Measurements from ENCODE around the gene ROR2.
"Not testable (repeated sequence)": the region's sequence is repeated elsewhere in the genome, so short reads cannot be mapped to it uniquely, and the experiment has no call there.

The ROR2 gene

DNA sequence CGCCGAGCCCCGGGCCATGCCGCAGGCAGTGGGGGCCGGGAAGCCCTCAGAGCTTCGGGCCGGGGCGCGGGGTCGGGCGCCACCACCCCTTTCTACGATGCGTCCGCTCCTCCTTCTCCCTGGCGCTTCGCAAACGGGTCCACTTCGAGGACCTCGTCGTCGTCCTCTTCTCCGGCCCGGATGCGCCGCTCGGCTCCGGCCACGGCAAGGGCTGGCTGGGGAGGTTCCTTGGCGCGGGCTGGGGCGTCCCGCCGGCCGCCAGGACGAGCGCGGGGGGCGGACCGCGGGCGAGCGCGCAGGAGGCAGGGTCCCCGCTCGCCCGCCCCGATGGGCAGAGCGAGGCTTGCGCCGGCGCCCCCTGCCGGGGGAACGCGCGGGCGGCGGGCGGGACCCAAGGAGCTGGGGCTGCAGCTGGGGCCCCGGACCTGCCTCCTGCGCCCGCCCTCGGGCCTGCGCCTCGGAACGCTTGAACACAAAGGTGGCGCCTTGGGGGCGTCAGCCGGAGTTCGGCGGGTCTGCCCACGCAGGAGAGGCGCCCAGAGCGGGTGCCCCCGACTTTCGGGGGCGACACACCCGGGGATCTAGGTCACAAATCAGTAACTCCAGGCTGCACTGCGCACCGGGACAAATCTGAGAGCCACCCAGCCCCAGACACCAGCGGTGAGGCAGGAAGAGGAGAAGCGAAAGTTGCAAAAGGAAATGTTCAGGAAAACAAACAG, at the start of gene ROR2:
Gene ROR2, minus strand, starts transcription at position 283 of the 719 bp plus-strand sequence.
- DNase-seq = peak; percentile 77 to 86
- TF ChIP-seq GATA1 (IDR thresholded peaks at IDR 0.05; ENCODE audit: low read depth, low read length) (no peak), POLR2A (IDR thresholded peaks at IDR 0.05; ENCODE audit: low read length) (no peak)

- peak; percentile 20 to 49 for DNase-seq
- TF ChIP-seq GATA1 (IDR thresholded peaks at IDR 0.05; ENCODE audit: low read depth, low read length) = no peak
- TF ChIP-seq POLR2A (IDR thresholded peaks at IDR 0.05; ENCODE audit: low read length) = no peak
Observed at GRCh38 chr9:91995000-91995655, 45.1 kb upstream of the ROR2 start.

- peak in 1 of 2 experiments; percentile 19 for DNase-seq
- TF ChIP-seq POLR2A (IDR thresholded peaks at IDR 0.05; ENCODE audit: low read length) (no peak), GATA1 (IDR thresholded peaks at IDR 0.05; ENCODE audit: low read depth, low read length) (no peak)
Observed at GRCh38 chr9:91994422-91994821, 44.4 kb upstream of the ROR2 start.

DNA sequence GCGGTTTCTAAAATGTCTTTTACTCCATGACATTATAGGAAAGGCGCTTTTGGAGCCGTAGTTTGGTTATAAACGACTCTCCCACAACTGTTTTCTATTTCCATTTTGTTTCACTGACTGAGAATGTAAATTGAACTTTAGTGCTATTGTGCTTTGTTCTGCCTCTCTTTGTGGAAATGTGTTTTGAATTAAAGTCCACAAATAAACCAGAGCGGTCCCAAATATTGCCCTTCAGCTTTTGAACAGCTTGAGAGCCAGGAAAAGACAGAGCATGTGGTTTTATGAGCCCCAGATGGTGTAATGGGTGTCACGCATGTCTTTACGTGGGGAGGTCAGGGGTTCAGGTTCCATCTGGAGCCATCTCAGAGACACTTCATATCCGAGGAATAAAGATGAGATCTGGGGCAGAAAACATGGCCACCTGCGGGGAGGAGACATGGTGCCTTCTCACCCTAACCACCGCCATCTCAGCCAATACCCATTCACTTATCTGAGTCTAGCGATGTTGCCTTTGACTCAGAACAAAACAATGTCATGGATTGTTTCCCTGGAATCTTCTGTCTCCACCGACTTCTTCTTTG, 42.5 kb upstream of the ROR2 start:
- no peak for TF ChIP-seq POLR2A (IDR thresholded peaks at IDR 0.05; ENCODE audit: low read length)
- no peak for TF ChIP-seq GATA1 (IDR thresholded peaks at IDR 0.05; ENCODE audit: low read depth, low read length)
- DNase-seq = no peak

- TF ChIP-seq GATA1 (IDR thresholded peaks at IDR 0.05; ENCODE audit: low read depth, low read length) = no peak
- TF ChIP-seq POLR2A (IDR thresholded peaks at IDR 0.05; ENCODE audit: low read length) = no peak
- no peak for DNase-seq
Observed at GRCh38 chr9:91991721-91992341, 41.8 kb upstream of the ROR2 start.

GRCh38 chr9:91986248-91986647, 36.2 kb upstream of the ROR2 start:
- no peak for DNase-seq
- TF ChIP-seq GATA1 (IDR thresholded peaks at IDR 0.05; ENCODE audit: low read depth, low read length) (no peak), POLR2A (IDR thresholded peaks at IDR 0.05; ENCODE audit: low read length) (no peak)

DNA sequence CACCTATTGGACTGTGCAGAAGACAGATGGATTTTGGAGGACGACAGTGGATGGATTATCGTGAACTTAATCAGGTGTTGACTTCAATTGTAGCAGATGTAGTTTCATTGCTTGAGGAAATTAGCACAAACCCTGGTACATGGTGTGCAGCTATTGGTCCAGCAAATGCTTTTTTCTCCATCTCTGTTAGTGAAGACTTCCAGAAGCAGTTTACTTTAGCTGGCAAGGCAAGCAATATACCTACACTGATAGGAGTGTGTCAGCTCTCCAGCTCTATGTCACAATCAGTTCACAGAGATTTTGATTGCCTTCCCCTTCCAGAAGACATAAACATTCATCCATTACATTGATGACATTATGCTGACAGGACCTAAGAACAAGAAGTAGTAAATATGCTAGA, 35.7 kb upstream of the ROR2 start:
- DNase-seq = no peak
- TF ChIP-seq GATA1 (IDR thresholded peaks at IDR 0.05; ENCODE audit: low read depth, low read length) (no peak), POLR2A (IDR thresholded peaks at IDR 0.05; ENCODE audit: low read length) (no peak)

- TF ChIP-seq POLR2A (IDR thresholded peaks at IDR 0.05; ENCODE audit: low read length) (no peak), GATA1 (IDR thresholded peaks at IDR 0.05; ENCODE audit: low read depth, low read length) (no peak)
- peak; percentile 53 to 56 for DNase-seq
Observed at GRCh38 chr9:91978740-91979414, 28.8 kb upstream of the ROR2 start.

GRCh38 chr9:91975254-91975653, 25.2 kb upstream of the ROR2 start:
- not testable (repeated sequence) for DNase-seq

DNA sequence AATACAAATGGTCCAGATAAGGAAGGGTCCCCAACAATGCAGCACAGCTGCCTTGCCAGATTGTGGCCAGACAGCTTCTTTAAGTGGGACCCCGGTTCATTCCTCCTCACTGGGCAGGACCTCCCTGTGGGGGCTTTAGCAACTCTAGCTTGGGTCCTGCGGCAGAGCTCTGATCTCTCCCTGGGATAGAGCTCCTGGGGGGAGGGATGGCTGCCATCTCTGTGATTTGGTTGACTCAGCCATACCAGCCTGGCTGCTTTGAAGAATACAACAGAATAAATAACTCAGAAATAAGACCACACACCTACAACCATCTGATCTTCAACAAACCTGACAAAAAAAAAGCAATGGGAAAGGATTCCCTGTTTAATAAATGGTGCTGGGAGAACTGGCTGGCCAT, 22.7 kb upstream of the ROR2 start:
- TF ChIP-seq POLR2A (IDR thresholded peaks at IDR 0.05; ENCODE audit: low read length) (no peak), GATA1 (IDR thresholded peaks at IDR 0.05; ENCODE audit: low read depth, low read length) (no peak)
- DNase-seq = no peak

- DNase-seq = no peak
- no peak for TF ChIP-seq POLR2A (IDR thresholded peaks at IDR 0.05; ENCODE audit: low read length)
Observed at GRCh38 chr9:91972076-91972626, 22.1 kb upstream of the ROR2 start.

DNA sequence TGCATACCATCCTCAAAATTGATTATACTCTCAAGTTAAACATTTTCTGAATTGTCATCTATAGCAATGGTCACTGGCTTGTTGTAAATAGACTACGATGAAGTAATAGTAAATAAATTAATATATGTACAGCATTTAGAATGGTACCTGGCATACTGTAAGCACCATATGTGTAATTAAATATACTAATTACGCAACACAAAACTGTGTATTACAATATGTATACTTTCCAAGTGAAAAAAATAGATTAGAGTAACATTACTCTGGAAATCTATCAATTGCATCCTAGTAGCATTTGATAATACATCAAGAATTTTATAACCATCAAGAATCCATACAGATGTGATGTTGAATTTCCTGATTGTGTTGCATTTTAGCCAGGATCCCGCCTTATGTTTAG, 17.2 kb upstream of the ROR2 start:
- no peak for DNase-seq
- no peak for TF ChIP-seq POLR2A (IDR thresholded peaks at IDR 0.05; ENCODE audit: low read length)
- TF ChIP-seq GATA1 (IDR thresholded peaks at IDR 0.05; ENCODE audit: low read depth, low read length) = no peak

DNA sequence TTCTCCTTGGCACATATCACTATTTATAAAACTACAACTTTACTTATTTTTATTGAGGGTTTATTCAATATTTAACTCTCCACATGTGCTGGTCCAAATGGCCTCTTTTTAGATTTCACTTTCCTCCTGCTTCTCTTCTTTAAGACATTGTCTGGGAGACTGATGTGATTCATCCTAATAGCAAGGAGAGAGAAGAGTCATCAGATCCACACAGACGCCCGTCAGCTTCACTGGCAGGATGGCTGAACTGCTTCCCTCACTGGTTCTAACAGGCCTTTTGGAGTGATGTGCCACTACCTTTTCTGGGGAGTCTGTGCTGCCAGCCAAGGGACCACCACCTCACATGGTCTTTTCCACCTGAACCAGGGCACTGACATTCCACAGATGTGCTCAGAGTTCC, 16.5 kb upstream of the ROR2 start:
- no peak for DNase-seq
- TF ChIP-seq GATA1 (IDR thresholded peaks at IDR 0.05; ENCODE audit: low read depth, low read length) (no peak), POLR2A (IDR thresholded peaks at IDR 0.05; ENCODE audit: low read length) (no peak)
